GM04503 (cell line): Measurements from ENCODE around the gene VPS51.

Source experiments
- DNase-seq: peaks from one replicate; pipeline ENCODE4 v3.0.0-alpha.2; 2012; ENCODE audit warnings: low read depth

VPS51 gene

GRCh38 chr11:65095974-65096806 lies at the start of gene VPS51:
Gene VPS51, plus strand, starts transcription at chr11:65096214. Its CDS starts 37 bp downstream, at chr11:65096251.
- DNase-seq = no peak

- DNase-seq = no peak
Measured at GRCh38 chr11:65047581-65048422, 48.2 kb upstream of the VPS51 start.

GRCh38 chr11:65051398-65051858 lies 44.6 kb upstream of the VPS51 start:
- DNase-seq = no peak

GRCh38 chr11:65053827-65054508 lies 42.0 kb upstream of the VPS51 start:
- no peak for DNase-seq

- no peak for DNase-seq
Measured at GRCh38 chr11:65055538-65055937, 40.5 kb upstream of the VPS51 start.

- DNase-seq = no peak
Measured at GRCh38 chr11:65056999-65057398, 39.0 kb upstream of the VPS51 start.

- DNase-seq = no peak
Measured at GRCh38 chr11:65057526-65057925, 38.5 kb upstream of the VPS51 start.

- no peak for DNase-seq
Measured at GRCh38 chr11:65058012-65058411, 38.0 kb upstream of the VPS51 start.

- DNase-seq = no peak
Measured at GRCh38 chr11:65058419-65059054, 37.5 kb upstream of the VPS51 start, which contains the start of gene NAALADL1. Gene NAALADL1, minus strand, starts transcription at chr11:65058553. Its CDS starts 32 bp downstream, at chr11:65058521.

- no peak for DNase-seq
Measured at GRCh38 chr11:65059523-65059922, 36.5 kb upstream of the VPS51 start.

GRCh38 chr11:65059959-65060824 lies 35.8 kb upstream of the VPS51 start:
- no peak for DNase-seq

- no peak for DNase-seq
Measured at GRCh38 chr11:65060913-65061408, 35.1 kb upstream of the VPS51 start.

- no peak for DNase-seq
Measured at GRCh38 chr11:65063532-65063931, 32.5 kb upstream of the VPS51 start.

GRCh38 chr11:65064847-65065240 lies 31.2 kb upstream of the VPS51 start:
- DNase-seq = no peak

- DNase-seq = no peak
Measured at GRCh38 chr11:65065851-65066250, 30.2 kb upstream of the VPS51 start.

GRCh38 chr11:65066315-65066714 lies 29.7 kb upstream of the VPS51 start:
- DNase-seq = no peak

- no peak for DNase-seq
Measured at GRCh38 chr11:65066805-65067291, 29.2 kb upstream of the VPS51 start.

GRCh38 chr11:65067446-65067845 lies 28.6 kb upstream of the VPS51 start:
- DNase-seq = no peak

GRCh38 chr11:65069217-65069616 lies 26.8 kb upstream of the VPS51 start:
- no peak for DNase-seq

GRCh38 chr11:65071907-65072630 lies 23.9 kb upstream of the VPS51 start:
- DNase-seq = no peak
